HTR-8/SVneo (cell line): Measurements from ENCODE around the gene PRPF8.
"Not testable (repeated sequence)": the region's sequence is repeated elsewhere in the genome, so short reads cannot be mapped to it uniquely, and the experiment has no call there.

Source experiments
- DNase-seq: peaks from one replicate; pipeline ENCODE4 v3.0.0; 2011; ENCODE audit warnings: low spot score, mixed read lengths; ENCODE audit not compliant: insufficient read length
- FAIRE-seq: peaks from 2 replicates; lab custom pipeline; 2011; peaks lifted over from hg19 to GRCh38; lab: Jason Lieb, UNC

PRPF8 gene

GRCh38 chr17:1697681-1698080 is 13.0 kb upstream of the PRPF8 start:
- DNase-seq (no peak), FAIRE-seq (no peak)

- FAIRE-seq = no peak
- DNase-seq = no peak
Observed at GRCh38 chr17:1695365-1695764, 10.7 kb upstream of the PRPF8 start.

- FAIRE-seq (no peak), DNase-seq (no peak)
Observed at GRCh38 chr17:1693339-1693738, 8.7 kb upstream of the PRPF8 start.

- no peak for DNase-seq
- no peak for FAIRE-seq
Observed at GRCh38 chr17:1690544-1691221, 6.0 kb upstream of the PRPF8 start.

- not testable (repeated sequence) for FAIRE-seq, DNase-seq
Observed at GRCh38 chr17:1688405-1688804, 3.7 kb upstream of the PRPF8 start.

GRCh38 chr17:1686086-1686485 is 1.4 kb upstream of the PRPF8 start:
- no peak for DNase-seq

GRCh38 chr17:1683459-1683858 is 1.2 kb downstream of the PRPF8 start:
- no peak for FAIRE-seq
- DNase-seq = no peak

More at GRCh38 chr17:1686086-1686485, 1.4 kb upstream of the PRPF8 start:
- no peak for FAIRE-seq

- DNase-seq = no peak
- no peak for FAIRE-seq
Observed at GRCh38 chr17:1676401-1676800, 8.3 kb downstream of the PRPF8 start.

- FAIRE-seq (no peak), DNase-seq (no peak)
Observed at GRCh38 chr17:1673041-1673785, 11.5 kb downstream of the PRPF8 start.

GRCh38 chr17:1663934-1664333 is 20.7 kb downstream of the PRPF8 start:
- DNase-seq, FAIRE-seq: not testable (repeated sequence)

GRCh38 chr17:1661045-1661444 is 23.6 kb downstream of the PRPF8 start:
- FAIRE-seq (no peak), DNase-seq (no peak)

- FAIRE-seq (peak; percentile 67), DNase-seq (no peak)
Observed at GRCh38 chr17:1658100-1658499, 26.6 kb downstream of the PRPF8 start.

- FAIRE-seq = peak; percentile 20
- no peak for DNase-seq
Observed at GRCh38 chr17:1653735-1654134, 30.9 kb downstream of the PRPF8 start.

- FAIRE-seq, DNase-seq: not testable (repeated sequence)
Observed at GRCh38 chr17:1652794-1653193, 31.9 kb downstream of the PRPF8 start.

- DNase-seq (no peak), FAIRE-seq (no peak)
Observed at GRCh38 chr17:1651559-1651844, 33.2 kb downstream of the PRPF8 start.

GRCh38 chr17:1650731-1651558 is 33.7 kb downstream of the PRPF8 start:
- DNase-seq (no peak), FAIRE-seq (no peak)

- FAIRE-seq (peak; percentile 51), DNase-seq (peak; percentile 45)
Observed at GRCh38 chr17:1649844-1650501, 34.7 kb downstream of the PRPF8 start, which contains the start of gene RILP. Gene RILP (minus strand): TSS chr17:1649866. CDS start chr17:1649804, 62 bp downstream.

- FAIRE-seq = no peak
Observed at GRCh38 chr17:1648963-1649843, 35.5 kb downstream of the PRPF8 start.

GRCh38 chr17:1648173-1648962 is 36.3 kb downstream of the PRPF8 start:
- FAIRE-seq (peak; percentile 98), DNase-seq (no peak)

More at GRCh38 chr17:1648963-1649843, 35.5 kb downstream of the PRPF8 start:
- DNase-seq = peak; percentile 97
